ENCODE data around the gene SDHA. TPM values are rescaled to one million over a fixed set of nuclear protein-coding genes. Genes with fewer than 3 reads are reported as not detected.
"Not testable (repeated sequence)": the region's sequence is repeated elsewhere in the genome, so short reads cannot be mapped to it uniquely, and the experiment has no call there.

Gene SDHA
- total RNA-seq, 4 donors from 2014 or later, result 155 to 471 (median 250) TPM

GRCh38 chr5:241045-241669 lies 23.0 kb downstream of the SDHA start:
- H3K9me3 ChIP-seq; DNase-seq; intact Hi-C loops (cut with DNase I; ENCODE audit: low total_unique reads); H3K27me3 ChIP-seq; H3K27ac ChIP-seq; H3K4me1 ChIP-seq; H3K4me3 ChIP-seq; in situ Hi-C loops (cut with MboI; ENCODE audit: low pct_ligation_motif_present in 1 of 4, low pct_unique_long_range_greater_than_20kb in 1 of 4, low sequenced_read_pairs in 3 of 4): not testable (repeated sequence)
- H3K36me3 ChIP-seq, result peaks cover 0 to 57% (median 25%) of the 10 kb centered on the region in 4 donors
- 90 to 92% methylated on average over 4 to 13 of the region's 13 CpGs for WGBS, 2 donors (ENCODE audit: low coverage in 1 of 2)

- 74 to 79% methylated on average over 5 to 12 of the region's 12 CpGs for WGBS, 2 donors (ENCODE audit: low coverage in 1 of 2)
- in situ Hi-C loops (cut with MboI; ENCODE audit: low pct_ligation_motif_present in 1 of 4, low pct_unique_long_range_greater_than_20kb in 1 of 4, low sequenced_read_pairs in 3 of 4); H3K27ac ChIP-seq; H3K4me3 ChIP-seq; DNase-seq; H3K4me1 ChIP-seq; H3K9me3 ChIP-seq; H3K27me3 ChIP-seq; intact Hi-C loops (cut with DNase I; ENCODE audit: low total_unique reads): not testable (repeated sequence)
- H3K36me3 ChIP-seq, result peaks cover 0 to 62% (median 30%) of the 10 kb centered on the region in 4 donors
These were observed 25.7 kb downstream of the SDHA start for GRCh38 chr5:243683-244367.

- in situ Hi-C loops (cut with MboI; ENCODE audit: low pct_ligation_motif_present in 1 of 4, low pct_unique_long_range_greater_than_20kb in 1 of 4, low sequenced_read_pairs in 3 of 4); H3K4me3 ChIP-seq; H3K27ac ChIP-seq; DNase-seq; H3K27me3 ChIP-seq; H3K4me1 ChIP-seq; intact Hi-C loops (cut with DNase I; ENCODE audit: low total_unique reads); H3K9me3 ChIP-seq: not testable (repeated sequence)
- peaks cover 0 to 65% (median 25%) of the 10 kb centered on the region in 4 donors for H3K36me3 ChIP-seq
- WGBS, 2 donors (ENCODE audit: low coverage in 1 of 2), result 95 to 96% methylated on average over 5 of the region's 5 CpGs
These were observed 27.6 kb downstream of the SDHA start for GRCh38 chr5:245717-246116.

GRCh38 chr5:250396-250795 lies 32.3 kb downstream of the SDHA start:
- TF ChIP-seq POLR2AphosphoS5 (IDR thresholded peaks at IDR 0.05), result peak in 1 of 3 donors; percentile 18

GRCh38 chr5:251016-251415 lies 32.9 kb downstream of the SDHA start:
- intact Hi-C loops (cut with DNase I; ENCODE audit: low total_unique reads); H3K4me3 ChIP-seq; DNase-seq; in situ Hi-C loops (cut with MboI; ENCODE audit: low pct_ligation_motif_present in 1 of 4, low pct_unique_long_range_greater_than_20kb in 1 of 4, low sequenced_read_pairs in 3 of 4); H3K27ac ChIP-seq; H3K4me1 ChIP-seq; H3K27me3 ChIP-seq; H3K9me3 ChIP-seq: not testable (repeated sequence)
- 94% methylated on average over 5 to 9 of the region's 12 CpGs for WGBS, 2 donors (ENCODE audit: low coverage in 1 of 2)
- peaks cover 0 to 50% (median 15%) of the 10 kb centered on the region in 4 donors for H3K36me3 ChIP-seq

More at GRCh38 chr5:250396-250795, 32.3 kb downstream of the SDHA start:
- 95 to 100% methylated on average over 1 to 9 of the region's 9 CpGs for WGBS, 2 donors (ENCODE audit: low coverage in 1 of 2)
- H3K27ac ChIP-seq; H3K9me3 ChIP-seq; in situ Hi-C loops (cut with MboI; ENCODE audit: low pct_ligation_motif_present in 1 of 4, low pct_unique_long_range_greater_than_20kb in 1 of 4, low sequenced_read_pairs in 3 of 4); H3K4me3 ChIP-seq; H3K4me1 ChIP-seq; DNase-seq; H3K27me3 ChIP-seq; intact Hi-C loops (cut with DNase I; ENCODE audit: low total_unique reads): not testable (repeated sequence)
- peaks cover 0 to 56% (median 15%) of the 10 kb centered on the region in 4 donors for H3K36me3 ChIP-seq

- H3K36me3 ChIP-seq, result peaks cover 0 to 50% (median 15%) of the 10 kb centered on the region in 4 donors
- H3K27ac ChIP-seq; H3K4me1 ChIP-seq; H3K4me3 ChIP-seq; H3K9me3 ChIP-seq; in situ Hi-C loops (cut with MboI; ENCODE audit: low pct_ligation_motif_present in 1 of 4, low pct_unique_long_range_greater_than_20kb in 1 of 4, low sequenced_read_pairs in 3 of 4); DNase-seq; H3K27me3 ChIP-seq; intact Hi-C loops (cut with DNase I; ENCODE audit: low total_unique reads): not testable (repeated sequence)
- 65 to 83% methylated on average over 8 of the region's 8 CpGs for WGBS, 2 donors (ENCODE audit: low coverage in 1 of 2)
These were observed 33.4 kb downstream of the SDHA start for GRCh38 chr5:251538-251937.

GRCh38 chr5:251975-252374 lies 33.9 kb downstream of the SDHA start:
- WGBS, 2 donors (ENCODE audit: low coverage in 1 of 2), result 71 to 77% methylated on average over 11 of the region's 11 CpGs
- DNase-seq; intact Hi-C loops (cut with DNase I; ENCODE audit: low total_unique reads); H3K4me1 ChIP-seq; H3K9me3 ChIP-seq; H3K27me3 ChIP-seq; H3K4me3 ChIP-seq; in situ Hi-C loops (cut with MboI; ENCODE audit: low pct_ligation_motif_present in 1 of 4, low pct_unique_long_range_greater_than_20kb in 1 of 4, low sequenced_read_pairs in 3 of 4): not testable (repeated sequence)
- Histone ChIP-seq H3K27ac (peak overlapping the region in 1 of 4 donors; percentile 38), H3K36me3 (peaks cover 0 to 50% (median 17%) of the 10 kb centered on the region in 4 donors)
